Measurements from ENCODE around the gene IL21.
"Not testable (repeated sequence)": the region's sequence is repeated elsewhere in the genome, so short reads cannot be mapped to it uniquely, and the experiment has no call there.

The IL21 gene

DNA sequence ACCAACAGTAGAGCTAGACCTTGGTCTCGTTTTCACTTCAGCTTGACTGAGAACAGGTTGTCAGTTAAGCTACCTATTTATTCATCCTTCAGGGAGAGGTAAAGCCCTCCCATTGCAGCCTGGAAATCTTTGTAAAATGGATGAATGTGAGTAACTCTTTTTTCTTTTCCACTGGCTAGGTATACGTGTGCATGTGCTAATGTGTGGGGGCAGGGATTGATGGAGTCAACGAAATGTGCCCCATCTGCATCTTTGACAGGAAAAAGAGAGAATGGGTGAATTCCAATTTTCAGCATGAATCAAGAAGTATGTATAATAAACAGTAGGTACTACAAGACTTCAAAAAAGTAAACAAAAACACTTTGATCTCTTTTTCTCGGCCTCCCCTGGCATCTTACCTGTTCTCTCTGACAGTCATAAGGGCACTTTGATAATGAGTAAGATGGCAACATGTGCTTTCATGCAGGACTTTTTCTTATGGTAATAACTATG lies at the start of gene IL21:
IL21 (minus strand) TSS at position 51 of the 492 bp plus-strand sequence. CDS start 55 bp downstream, outside the sequence.
- no peak for DNase-seq (ENCODE audit: low read depth, low spot score)

DNA sequence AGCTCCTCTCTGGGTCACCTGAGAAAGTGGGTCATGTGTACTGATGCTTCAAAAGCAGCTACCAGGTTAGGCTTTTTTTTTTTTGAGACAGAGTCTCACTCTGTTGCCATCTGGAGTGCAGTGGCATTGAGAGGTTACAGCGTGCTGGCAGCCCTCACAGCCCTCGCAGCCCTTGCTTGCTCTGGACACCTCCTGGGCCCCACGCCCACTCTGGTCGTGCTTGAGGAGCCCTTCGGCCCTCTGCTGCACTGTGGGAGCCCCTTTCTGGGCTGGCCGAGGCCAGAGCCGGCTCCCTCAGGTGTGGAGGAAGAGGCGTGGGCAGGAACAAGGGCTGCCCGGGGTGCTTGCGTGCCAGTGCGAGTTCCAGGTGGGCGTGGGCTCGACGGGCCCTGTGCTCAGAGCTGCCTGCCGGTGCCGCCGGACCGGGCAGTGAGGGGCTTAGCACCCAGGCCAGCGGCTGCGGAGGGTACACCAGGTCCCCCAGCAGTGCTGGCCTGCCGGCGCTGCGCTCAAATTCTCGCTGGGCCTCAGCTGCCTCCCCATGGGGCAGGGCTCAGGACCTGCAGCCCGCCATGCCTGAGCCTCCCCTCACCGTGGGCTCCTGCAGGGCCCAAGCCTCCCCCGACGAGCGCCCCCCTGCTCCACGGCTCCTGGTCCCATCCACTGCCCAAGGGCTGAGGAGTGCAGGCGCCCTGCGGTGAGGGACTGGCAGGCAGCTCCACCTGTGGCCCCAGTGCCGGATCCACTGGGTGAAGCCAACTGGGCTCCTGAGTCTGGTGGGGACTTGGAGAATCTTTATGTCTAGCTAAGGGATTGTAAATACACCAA lies 49.3 kb upstream of the IL21 start:
- DNase-seq (ENCODE audit: low read depth, low spot score): no peak

DNA sequence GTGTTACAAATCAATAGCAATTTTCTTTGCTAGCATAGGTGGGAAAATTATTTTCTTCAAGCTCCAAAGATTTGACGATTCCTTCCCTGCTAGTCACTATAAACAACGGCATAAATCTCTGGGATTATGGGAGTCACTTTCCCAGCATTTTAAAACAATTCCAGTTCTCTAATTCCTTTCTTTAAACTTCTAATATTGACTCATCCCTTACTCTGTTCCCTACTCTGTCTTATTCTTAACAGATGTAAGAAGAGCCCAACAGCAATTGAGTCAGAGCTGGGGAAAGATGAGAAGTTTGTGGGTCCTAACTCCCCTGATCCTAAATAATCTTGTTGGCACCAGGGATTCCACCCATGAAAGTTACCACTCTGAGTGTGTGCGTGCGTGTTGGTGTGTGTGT lies 47.4 kb upstream of the IL21 start:
- no peak for DNase-seq (ENCODE audit: low read depth, low spot score)

DNA sequence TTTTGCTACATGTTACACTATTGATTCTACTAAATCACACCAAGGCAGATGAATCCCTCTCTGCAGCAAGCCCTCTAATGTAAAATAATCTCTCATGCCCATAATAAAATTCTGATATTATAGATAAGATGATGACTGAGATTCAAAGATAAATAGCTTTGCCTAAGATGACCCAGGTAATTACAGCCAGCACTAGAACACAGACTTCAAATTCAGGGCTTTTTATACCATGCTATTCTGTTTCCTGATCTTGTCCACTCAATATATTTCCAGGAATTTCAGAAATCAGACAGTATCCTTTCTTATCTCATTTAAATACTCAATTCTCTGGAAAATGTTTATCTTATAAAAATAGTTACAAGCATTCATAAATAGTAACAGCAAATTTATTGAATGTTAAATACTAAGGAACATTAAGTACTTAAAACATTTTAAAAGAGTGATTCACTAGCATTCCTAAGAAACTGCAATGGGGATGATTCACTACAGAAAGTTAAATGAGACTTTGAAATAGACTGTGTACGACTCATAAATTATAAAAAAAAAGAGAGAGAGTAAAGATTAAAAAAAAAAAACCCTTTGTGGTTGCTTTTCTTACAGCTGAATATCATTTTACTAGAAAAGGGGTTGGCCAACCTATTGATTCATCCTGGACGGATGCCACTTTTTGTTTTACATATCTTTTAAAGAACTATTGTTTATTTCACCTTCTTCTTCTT lies 45.8 kb upstream of the IL21 start:
- no peak for DNase-seq (ENCODE audit: low read depth, low spot score)

DNA sequence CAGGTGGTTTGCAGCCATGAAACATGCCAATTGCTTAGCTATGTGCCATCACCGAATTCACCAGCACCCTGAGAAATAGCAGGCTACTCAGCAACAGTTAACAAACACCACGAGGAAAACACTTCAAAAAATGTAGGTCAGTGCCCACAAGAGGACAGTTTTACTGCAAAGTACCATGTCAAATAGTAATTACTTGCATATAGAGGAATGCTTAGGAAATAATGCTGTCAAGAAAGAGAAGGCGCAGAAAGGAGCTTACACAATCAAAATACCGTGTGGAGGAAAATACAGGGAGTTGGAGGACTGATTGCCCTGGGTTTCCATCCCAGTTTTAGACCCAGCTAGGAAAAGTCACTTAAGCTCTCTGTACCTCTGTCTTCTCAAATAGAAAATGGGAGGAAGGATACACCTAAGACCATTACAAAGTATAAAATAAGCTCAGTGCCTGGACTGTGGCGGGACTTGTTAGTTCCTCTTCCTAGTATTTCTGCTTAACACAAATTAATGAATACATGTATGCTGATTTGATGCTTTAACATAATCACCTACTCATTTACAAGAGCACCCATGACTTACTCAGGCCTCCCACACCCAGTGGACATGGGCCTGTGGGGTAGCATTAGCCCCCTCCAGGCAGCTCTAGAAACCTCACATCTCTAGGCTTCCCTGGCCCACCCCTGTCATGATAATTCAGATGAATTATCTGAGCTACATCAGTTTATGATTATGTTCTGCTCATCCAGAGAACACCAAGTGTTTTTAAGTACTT lies 44.5 kb upstream of the IL21 start:
- no peak for DNase-seq (ENCODE audit: low read depth, low spot score)

DNA sequence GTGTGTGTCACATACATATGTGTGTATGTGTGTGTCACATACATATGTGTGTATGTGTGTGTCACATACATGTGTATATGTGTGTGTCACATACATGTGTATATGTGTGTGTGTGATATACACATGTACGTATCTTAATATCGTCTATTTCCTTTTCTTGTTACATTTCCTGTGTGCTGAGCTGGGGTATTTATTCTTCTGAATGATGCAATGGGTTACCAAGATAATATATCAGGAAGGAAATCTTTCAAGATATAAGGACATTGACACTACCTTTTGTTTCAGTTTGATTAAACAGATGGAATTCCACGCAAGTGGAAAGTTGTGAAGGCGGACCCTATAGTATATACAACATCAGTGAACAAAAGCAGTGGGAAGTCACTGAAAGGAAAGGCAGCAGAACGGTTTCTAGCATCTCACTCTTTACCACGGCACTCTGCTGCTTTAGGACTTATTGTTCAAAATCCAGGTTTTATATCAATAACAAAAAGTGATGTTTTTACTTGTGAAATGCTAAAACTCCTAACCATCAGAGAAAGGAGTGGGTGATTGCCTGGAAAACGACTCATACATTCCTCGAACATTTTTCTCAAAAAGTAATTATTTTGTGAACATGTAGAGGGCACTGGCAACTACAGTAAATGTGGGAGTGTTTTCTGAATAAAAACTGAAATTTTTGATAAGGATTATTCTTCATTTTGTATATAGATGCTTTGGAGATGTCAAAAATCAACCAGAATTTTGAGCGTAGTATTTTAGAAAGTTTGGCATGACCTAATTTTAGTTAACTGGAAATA lies 43.1 kb upstream of the IL21 start:
- DNase-seq (ENCODE audit: low read depth, low spot score): no peak

DNA sequence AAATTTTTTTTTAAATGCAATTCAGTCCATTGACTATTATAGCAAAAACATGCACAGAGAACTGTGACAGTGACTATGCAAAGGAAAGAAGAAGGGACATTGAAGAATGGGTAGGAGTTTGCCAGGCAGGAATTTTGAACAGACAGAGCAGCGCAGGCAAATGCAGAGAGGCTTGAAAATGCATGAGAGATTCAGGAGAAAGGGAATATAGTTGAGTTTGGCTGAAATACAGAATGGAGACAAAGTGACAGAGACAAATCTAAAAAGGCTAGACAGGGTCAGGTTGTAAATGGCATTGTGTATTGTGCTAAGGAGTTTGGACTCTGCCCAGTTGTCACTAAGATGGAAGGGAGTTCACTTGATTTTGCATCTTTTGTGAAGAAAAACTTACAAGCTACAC lies 42.4 kb upstream of the IL21 start:
- DNase-seq (ENCODE audit: low read depth, low spot score): no peak

DNA sequence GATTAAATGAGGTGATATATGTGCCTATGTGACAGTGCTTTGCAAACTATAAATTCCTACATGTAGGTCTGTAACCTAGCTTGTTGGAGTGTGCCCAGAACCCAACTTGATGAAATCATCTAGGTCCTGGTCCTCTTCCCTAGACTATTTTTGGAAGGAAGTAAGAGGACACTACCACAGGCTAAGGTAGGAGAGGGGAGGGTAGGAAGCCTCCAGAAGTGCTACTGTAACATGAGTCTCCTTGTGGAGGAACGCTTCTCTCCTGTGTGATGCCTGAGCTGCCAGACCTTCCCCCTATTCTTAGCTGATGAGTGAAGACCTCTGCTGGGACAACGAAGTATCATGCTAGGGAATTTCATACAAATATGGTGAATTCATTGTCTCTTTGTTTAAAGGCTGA lies 41.8 kb upstream of the IL21 start:
- DNase-seq (ENCODE audit: low read depth, low spot score): no peak

DNA sequence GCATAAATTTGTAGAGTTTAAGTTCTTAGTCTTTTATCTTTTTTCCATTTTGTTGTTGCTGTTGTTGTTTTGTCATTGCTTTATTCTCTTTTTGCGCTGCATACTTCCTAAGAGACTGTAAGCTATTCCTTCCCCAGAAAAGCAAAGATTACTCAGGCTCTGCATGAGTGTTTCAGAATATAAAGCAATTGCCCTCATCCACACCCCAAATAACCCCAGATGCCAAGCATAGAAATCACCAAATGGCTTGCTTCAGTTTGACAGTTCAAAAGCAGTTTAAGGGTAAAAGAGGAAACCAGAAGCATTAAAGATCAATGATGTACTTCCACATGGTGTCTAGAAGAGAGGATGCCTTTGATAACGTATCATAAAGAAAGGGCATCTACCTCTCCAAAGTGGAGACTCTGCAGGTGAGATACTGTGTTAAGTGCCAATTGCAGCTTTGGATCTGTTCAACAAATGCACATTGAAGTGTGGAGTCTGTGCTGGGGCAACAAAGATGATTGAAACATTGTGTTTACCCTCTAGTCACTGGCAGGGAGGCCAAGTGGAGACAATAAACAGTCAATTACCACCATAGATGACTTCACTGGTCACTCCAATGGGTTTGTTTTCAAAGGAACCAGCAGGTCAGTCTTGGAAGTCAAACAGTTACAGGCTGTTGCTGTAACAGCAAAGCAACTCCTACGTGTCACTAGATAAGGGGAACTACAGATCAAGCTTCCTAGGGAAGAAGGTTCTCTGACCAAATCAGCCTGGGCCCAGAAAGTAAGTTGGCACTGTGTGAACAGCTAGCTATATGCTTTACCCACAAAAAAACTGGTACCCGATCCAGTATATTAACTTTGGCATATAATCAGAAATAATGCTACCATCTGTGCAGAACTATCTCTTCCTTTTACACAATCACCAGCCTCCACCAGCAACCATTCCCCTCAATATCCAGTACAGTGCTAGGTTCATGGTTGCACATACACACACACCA lies 40.6 kb upstream of the IL21 start:
- DNase-seq (ENCODE audit: low read depth, low spot score): no peak

DNA sequence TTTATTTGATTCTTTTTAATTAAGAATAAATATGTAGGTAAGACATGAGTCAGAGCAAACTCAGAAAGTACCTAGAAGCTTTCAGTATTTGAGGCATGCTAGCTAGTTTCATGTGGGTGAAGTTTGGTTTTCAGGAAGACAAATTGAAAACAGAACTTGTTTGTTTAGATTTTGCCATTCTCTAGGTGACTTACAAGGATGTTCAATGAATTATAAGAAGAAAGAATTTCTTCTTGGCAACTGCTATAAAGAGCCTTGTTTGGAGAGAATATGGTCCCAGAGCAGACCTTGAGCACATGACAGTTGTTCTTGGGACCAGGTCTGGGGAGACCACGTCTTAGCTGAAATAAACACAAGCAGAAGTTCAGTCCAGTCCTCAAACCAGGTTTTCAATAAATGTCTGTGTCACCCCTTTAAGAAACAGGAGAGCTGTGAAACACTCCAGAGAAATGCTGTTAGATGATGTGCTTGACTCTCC lies 38.0 kb upstream of the IL21 start:
- no peak for DNase-seq (ENCODE audit: low read depth, low spot score)

DNA sequence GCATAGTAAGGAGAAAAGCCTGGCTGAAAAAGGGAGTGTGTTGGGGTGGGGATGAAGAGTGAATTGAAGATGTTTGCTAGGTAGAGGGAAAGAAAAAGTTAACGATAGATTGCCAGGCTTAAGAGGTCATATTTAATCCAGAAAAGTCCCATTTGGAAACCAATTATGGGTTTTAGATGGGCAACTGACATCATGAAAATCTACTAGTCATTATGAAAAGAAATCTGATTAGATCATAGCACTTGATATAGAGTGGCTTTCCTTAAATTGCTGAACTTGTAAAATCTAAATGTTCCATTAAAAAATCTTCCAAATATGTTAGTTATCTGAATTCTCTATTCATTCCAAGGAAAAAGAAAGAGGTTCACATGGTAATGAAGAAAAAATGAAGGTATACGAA lies 37.5 kb upstream of the IL21 start:
- DNase-seq (ENCODE audit: low read depth, low spot score): no peak

DNA sequence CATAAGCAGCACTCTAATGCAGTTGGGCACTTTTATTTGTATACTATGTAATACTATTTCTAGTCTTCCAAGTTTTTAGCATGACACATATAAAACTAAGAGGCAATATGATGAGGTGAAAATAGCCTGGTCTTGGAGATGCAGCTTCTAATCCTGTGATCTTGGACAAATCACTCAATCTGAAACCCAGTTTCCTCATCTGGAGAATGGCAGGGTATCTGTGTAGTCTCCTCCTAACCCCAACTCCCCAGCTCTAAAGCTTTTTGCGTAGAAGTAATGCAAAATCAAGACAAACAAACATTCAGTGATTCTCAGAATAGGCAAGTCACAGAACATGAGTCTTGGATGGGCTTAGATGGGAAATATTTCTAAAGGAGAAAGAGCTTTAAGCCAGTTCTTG lies 36.7 kb upstream of the IL21 start:
- no peak for DNase-seq (ENCODE audit: low read depth, low spot score)

DNA sequence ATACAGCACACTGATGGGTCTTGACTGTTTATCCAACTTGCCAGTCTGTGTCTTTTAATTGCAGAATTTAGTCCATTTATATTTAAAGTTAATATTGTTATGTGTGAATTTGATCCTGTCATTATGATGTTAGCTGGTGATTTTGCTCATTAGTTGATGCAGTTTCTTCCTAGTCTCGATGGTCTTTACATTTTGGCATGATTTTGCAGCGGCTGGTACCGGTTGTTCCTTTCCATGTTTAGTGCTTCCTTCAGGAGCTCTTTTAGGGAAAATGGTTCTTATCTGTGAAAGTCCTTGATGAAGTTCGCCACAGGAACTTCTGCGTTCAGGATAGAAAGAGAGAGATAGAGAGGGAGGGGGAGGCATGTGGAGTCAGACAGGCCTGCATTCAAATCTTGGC lies 35.7 kb upstream of the IL21 start:
- not testable (repeated sequence) for DNase-seq (ENCODE audit: low read depth, low spot score)

DNA sequence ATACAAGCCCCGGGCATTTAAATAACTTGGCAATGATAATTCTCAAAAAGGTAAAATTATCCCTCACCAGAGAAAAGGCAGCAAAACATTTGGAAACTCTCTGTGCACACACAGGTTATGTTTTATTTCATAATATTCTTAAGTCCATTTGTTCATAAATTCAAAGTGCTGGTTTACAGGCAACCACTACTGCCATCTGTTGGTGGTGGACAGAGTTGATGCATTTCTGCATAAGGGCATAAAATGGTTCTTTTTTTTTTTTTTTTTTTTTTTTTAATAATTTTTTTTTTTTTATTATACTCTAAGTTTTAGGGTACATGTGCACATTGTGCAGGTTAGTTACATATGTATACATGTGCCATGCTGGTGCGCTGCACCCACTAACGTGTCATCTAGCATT lies 31.5 kb upstream of the IL21 start:
- no peak for DNase-seq (ENCODE audit: low read depth, low spot score)

DNA sequence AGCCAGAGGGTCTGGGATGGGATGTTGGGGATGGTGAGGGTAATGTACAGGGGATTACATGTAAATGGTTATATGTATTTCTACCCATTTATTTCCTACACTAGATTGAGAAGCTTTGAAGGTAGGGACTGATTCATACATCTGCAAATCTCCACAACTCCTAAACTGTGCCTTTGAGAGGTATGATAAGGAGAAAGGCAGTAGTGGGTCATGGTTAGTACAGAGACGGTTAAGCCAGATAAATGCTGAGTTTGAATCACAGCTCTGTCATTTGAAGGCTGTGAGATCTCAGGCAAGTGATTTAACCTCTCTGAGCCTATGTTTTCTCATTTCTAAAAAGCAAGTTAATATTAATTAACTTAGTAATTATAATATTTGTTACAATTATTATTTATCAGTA lies 29.3 kb upstream of the IL21 start:
- no peak for DNase-seq (ENCODE audit: low read depth, low spot score)

DNA sequence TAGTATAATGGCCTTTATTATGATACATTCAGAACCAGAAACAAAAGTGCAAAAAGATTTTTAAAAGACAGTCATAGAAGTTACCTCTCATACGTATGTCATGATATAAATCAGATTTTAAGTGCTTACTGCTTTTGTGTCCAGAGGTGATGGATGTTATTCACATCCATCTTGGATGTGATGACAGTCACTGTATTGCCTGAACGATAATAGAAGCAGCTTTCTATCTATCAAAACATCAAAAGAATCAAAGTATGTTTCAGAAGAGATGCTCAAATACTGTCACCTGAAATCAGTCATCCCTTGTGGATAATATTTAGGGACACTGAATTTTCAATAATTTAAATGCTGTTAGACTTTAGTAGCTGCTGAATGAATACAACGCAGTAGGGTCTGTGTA lies 26.8 kb upstream of the IL21 start:
- DNase-seq (ENCODE audit: low read depth, low spot score): no peak

DNA sequence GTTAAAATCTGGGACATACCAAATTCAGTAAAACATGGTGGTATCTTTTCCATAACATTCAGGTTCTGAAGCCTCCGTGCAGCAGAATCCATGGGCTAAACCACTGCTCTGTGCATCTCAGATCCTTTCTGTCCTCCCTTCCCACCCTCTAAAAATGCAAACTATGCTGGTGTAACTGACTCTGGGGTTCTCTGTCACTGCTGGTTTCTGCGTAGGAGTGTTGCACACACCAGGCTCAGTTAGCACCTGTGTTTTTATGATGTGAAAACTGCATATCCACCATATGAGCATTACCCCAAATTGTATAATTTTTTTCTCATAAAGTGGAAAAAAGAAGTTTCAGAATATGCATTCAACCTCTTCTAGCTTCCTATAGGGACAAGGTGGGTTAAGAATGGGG lies 22.4 kb upstream of the IL21 start:
- no peak for DNase-seq (ENCODE audit: low read depth, low spot score)

DNA sequence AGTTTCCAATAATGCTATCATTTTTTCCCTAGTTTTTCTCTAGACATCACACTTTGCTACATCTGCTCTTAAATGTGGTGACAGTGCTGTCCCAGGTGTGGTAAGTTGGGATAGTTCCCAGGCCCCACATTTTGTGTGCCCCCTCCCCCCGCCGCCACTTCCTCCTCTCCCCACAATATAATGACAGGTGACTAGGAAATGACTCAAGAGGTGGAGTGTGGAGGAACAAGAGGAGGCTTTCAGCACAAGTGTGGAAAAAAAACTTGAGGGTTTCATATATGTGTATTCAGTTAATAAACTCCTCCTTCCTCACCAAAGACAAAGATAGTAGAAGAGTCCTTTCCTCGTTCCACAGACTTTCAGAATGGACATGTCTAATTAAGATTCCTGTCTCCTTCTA lies 18.3 kb upstream of the IL21 start:
- DNase-seq (ENCODE audit: low read depth, low spot score): no peak

DNA sequence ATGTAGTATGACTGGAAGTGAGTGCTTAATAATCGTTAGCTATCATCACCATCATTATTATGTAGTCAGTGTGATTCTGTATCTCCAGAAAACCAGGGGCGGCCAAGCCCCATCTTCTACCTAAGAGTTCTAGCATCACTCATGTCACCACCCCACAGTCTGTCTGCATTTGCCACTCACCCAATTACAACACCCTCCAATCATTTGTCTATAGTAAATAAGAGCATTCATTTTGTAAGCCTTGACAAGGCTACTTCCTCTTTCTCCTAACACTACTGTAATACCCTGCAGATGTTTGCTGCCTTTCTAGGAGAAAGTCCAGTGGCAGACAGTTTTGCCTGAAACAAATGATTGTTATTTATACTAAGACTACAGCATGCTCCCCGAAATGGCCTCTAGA lies 15.8 kb upstream of the IL21 start:
- DNase-seq (ENCODE audit: low read depth, low spot score): no peak

DNA sequence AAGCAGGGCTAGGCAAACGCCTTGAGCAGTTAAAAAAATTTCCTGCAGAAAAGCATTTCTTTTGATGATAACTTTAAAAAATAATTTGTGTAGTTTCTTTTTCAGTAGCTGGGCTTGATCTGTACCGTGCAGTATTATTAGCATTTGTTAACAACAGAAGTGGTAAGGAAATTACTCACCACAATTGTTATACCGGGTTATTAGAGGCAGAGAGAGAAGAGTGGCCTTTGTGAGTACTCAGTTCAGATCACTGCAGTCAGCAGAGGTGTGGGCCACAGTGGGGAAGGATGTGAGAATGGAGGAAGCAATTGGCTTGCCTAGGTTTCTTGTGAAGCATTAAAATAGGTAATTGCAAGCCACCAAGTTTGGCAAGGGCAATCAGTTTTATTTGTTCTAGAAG lies 14.3 kb upstream of the IL21 start:
- no peak for DNase-seq (ENCODE audit: low read depth, low spot score)
